NCI-H2196 treated with DMSO at 0.1 percent for 48 hours (cell line): ENCODE results near the gene PPP2R2C.

ENCODE experiments used
- DNase-seq: peaks from one replicate; lab custom pipeline; 2025; ENCODE audit not compliant: unreplicated experiment; lab: John Stamatoyannopoulos, UW

PPP2R2C gene

DNA sequence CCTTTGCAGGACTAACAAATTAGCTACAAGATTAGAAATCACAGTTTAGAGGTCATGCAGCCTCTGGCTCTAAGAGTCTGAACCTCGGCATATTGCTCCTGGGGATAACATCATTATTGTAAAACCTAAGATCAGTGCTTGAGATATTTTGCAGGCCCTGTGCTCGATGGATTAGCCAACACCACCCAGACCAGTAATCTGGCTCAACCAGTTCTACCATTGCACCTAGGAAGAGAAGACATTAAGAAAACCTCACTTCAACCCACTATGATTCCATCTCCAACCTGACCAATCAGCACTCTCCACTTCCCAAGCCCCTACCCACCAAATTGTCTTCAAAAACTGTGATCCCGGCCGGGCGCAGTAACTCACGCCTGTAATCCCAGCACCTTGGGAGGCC is 159.2 kb downstream of the PPP2R2C start:
- no peak for DNase-seq

- no peak for DNase-seq
These were observed 162.6 kb downstream of the PPP2R2C start for GRCh38 chr4:6309777-6310176.

- no peak for DNase-seq
These were observed 163.3 kb downstream of the PPP2R2C start for GRCh38 chr4:6308899-6309643.

DNA sequence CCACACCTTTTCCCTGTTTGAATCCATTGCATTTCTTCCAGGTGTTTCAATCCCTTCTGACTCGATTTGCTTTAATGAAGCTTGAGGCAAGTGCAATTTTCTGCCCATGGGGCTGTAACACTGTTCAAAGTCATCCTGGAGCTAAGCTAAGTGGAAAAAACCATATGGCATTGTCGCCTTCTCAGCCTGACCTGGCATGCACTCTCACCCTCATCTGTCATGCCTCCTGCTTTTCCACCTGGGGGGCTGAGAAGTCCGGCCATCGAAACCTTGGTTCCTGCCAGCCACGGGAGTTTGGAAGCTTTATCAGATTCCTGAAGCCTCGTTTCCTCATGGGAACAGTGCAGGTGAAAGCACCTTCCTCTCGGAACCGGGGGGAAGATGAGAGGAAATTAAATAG is 164.5 kb downstream of the PPP2R2C start:
- no peak for DNase-seq

GRCh38 chr4:6307230-6307629 is 165.2 kb downstream of the PPP2R2C start:
- DNase-seq = no peak

DNA sequence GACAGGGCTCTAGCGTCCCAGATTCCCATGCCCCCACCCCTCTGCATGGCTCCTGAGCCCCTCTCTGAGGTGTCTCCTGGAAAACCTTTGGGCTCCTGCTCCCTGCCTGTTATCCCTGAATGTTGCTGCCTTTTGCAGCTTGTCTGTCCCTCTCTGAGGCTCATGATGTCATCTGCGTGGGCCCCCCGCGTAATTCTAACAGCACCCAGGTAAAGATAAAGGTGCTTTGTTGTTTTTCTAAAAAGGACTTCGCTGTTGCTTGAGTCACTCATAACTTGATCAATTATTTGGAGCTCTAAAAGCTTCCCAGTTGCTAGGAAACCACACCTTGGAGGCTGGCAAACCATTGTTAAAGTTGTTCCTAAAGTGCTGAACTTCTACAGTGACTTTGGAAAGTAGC is 166.1 kb downstream of the PPP2R2C start:
- DNase-seq = no peak

- no peak for DNase-seq
These were observed 168.5 kb downstream of the PPP2R2C start for GRCh38 chr4:6303943-6304342.

DNA sequence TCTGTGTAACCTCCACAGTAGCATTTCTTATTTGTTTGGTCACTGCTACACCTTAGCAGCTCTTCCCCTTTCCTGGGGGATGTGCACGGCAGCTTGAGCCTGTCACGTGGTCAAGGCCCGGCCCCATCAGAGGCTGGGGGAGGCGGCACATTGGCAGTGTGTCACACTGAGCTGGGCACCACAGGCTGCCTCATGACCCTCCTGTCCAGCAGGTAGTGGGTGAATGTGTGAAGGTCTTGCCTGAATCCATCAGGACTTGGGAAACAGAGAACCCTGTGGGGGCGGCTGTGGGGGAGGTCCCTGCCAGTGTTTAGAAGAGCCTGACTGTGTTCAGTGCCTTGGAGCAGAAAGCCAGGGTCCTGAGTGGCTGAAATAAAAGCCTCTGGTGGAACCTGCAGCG is 169.5 kb downstream of the PPP2R2C start:
- no peak for DNase-seq

GRCh38 chr4:6301732-6302442 is 170.5 kb downstream of the PPP2R2C start:
- DNase-seq = no peak

DNA sequence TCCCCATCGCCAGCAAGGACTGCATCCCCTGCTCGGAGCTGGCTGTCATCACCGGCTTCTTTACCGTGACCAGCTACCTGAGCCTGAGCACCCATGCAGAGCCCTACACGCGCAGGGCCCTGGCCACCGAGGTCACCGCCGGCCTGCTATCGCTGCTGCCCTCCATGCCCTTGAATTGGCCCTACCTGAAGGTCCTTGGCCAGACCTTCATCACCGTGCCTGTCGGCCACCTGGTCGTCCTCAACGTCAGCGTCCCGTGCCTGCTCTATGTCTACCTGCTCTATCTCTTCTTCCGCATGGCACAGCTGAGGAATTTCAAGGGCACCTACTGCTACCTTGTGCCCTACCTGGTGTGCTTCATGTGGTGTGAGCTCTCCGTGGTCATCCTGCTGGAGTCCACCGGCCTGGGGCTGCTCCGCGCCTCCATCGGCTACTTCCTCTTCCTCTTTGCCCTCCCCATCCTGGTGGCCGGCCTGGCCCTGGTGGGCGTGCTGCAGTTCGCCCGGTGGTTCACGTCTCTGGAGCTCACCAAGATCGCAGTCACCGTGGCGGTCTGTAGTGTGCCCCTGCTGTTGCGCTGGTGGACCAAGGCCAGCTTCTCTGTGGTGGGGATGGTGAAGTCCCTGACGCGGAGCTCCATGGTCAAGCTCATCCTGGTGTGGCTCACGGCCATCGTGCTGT is 171.2 kb downstream of the PPP2R2C start:
- DNase-seq = no peak

- DNase-seq = no peak
These were observed 172.1 kb downstream of the PPP2R2C start for GRCh38 chr4:6300359-6300758.

- no peak for DNase-seq
These were observed 172.5 kb downstream of the PPP2R2C start for GRCh38 chr4:6299875-6300274.

DNA sequence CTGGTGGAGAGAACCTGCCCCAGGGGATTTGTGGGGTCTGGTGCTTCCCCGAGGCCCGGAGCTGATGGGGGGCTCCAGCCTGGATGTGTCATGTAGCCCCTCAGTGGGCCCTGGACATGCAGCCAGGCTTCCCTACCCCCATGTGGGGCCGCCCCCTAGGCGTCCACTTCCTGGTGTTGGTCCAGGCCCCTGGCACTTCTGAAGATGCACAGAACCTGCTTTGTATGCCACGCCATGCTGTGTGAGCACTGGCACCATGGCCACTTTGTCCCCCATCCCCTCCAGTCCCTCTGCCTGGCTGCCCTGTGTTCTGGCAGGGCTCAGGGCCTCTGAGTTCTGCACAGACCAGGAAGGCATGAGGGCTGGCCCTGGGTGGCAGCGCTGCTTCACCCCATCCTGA is 173.6 kb downstream of the PPP2R2C start:
- no peak for DNase-seq

- no peak for DNase-seq
These were observed 174.4 kb downstream of the PPP2R2C start for GRCh38 chr4:6298035-6298434.

DNA sequence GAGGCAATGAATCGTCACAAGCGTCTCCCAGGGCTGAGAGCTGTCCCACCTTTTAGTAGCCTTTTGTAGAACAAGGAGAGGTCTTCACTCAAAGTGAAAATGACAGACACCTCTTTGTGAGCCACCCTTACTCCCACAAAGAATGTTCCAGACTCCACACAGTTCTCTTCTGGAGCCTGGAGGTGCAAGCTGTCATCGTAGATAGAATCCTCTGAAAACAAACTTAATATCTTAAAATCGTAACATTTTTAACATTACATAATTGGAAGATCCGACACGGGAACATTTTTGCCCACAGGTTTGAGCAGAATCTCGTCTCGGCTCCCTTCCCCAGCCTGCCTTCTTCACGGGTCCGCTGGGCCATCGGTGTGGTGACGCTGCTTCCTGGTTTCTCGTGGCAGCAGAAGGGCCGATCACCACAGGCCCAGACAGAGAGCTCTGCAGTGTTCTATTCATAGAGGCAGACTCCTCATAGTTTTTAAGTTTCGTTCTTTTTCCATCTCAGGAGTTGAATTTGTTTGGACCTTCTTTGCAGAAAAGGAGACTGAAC is 175.1 kb downstream of the PPP2R2C start:
- no peak for DNase-seq

GRCh38 chr4:6296026-6296425 is 176.4 kb downstream of the PPP2R2C start:
- no peak for DNase-seq

DNA sequence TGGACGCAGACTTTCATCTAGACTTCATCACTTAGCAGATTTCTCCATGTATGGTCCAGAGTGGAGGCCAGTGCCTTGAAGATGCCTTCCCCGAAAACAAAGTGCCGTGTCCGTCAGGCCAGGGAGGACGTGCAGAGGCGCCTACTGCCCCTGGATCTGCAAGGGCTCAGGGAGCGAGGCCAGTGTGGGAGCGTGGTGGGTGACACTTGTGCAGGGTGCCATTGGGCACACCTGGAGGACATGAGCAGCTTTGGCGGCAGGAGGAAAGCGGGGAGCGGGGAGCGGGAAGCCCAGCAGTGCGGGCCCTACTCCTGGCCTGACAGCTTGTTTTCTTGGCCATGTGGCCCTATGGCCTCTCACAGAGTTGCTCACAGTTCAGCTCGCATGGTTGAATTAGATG is 176.9 kb downstream of the PPP2R2C start:
- DNase-seq = no peak

- DNase-seq = no peak
These were observed 177.6 kb downstream of the PPP2R2C start for GRCh38 chr4:6294705-6295421.

- no peak for DNase-seq
These were observed 178.8 kb downstream of the PPP2R2C start for GRCh38 chr4:6293661-6294060.

GRCh38 chr4:6293097-6293445 is 179.3 kb downstream of the PPP2R2C start:
- no peak for DNase-seq

- DNase-seq = no peak
These were observed 179.9 kb downstream of the PPP2R2C start for GRCh38 chr4:6292376-6293096.
